GM21447 (cell line): ENCODE data around the gene INTS6L.
"Not testable (repeated sequence)": the region's sequence is repeated elsewhere in the genome, so short reads cannot be mapped to it uniquely, and the experiment has no call there.

Source experiments
- ATAC-seq: cut with Tn5 transposase; IDR thresholded peaks from one replicate; pipeline ENCODE4 v1.9.1; 2021; ENCODE audit not compliant: unreplicated experiment

The INTS6L gene

DNA sequence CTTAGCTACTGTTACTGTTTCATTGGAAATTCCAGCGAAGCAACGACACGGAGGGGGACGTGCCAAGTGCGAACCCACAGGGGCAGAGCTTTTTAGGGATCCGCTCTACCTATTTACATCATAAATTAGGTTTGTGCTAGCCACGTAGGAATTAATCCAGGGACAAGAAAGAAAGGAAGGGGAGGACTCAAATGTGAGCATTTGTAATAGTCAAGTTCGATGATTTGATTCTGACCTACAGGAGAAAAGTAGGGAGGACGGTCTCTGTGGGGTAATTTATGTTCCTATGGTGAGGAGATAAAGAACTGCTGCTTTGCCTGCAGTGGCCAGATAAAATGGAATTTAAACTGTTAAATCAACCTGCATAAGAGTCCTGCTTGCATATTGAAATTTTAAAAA is 1.7 kb downstream of the INTS6L start:
- no peak for ATAC-seq

GRCh38 chrX:135522878-135523693 is 2.6 kb downstream of the INTS6L start:
- no peak for ATAC-seq

DNA sequence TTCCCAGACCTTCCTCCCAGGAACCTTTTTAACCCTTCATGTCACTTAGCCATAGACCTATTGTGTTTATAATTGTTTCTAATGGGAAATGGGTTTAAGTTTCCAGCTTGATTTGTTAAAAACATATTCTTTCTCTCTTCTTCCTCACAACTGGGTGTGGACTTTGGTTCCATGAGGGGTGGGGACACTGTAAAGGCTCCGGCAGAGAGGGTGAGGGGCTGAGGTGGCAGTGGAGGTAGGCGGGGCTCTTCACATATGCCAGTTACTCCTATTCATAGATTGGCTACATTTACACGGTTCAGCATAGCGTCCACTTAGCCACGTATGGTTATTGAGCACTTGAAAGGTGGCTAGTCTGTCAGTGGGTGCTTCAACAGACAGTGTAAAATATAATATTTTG is 7.8 kb downstream of the INTS6L start:
- no peak for ATAC-seq

DNA sequence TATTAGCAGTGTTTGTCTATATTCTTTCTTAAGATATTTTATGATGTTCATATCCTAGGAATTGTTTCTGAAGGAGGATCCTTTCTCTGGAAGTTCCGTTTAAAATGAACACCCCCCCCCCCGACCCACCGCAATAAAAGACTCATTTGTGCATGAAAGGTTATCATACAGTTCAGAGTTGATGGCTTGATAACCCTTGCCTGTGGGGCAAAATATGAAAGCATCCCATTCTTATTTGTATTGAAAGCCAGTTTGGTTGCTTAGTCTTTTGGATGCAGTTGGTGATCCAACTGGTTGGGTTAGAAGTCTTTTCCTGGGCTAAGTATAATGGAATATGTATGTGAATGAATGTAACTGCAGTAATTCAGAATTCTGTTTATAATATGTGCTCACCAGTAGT is 8.3 kb downstream of the INTS6L start:
- ATAC-seq: no peak

DNA sequence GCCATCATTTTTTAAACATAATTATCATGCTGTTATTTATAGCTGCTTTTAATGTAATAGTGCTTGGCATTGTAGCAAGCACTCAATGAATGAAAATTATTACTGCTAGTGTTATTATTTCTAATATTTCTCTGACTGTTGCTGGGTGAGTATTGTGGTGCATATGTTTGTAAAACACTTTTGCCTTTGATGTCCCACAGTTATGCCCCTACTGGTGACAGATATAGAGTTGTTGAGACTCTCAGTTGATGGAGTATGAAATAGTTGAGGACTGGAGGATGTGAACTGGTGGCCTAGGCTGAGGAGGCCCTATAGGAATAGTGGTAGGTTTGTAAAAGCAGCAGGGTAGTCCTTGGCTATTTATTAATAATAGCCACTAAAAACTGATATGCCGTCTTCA is 9.6 kb downstream of the INTS6L start:
- no peak for ATAC-seq

DNA sequence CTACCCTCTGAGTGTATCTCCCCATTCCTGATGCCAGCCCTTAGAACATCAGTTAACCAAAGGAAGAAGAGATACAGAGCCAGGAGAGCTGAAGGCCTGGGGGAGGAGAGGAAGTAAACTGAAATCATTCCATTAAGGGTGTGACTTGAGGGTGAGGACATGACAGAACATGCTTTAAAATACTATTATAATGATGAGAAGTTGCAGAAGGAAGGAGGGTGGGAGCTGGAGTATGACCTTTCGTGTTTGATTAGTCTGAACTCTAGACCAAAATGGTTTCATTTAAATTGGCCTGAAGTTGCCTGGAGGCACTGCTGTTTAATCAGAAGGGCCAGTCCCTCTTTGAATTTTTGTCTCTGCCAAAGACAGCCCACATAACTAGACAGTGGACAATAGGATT is 11.4 kb downstream of the INTS6L start:
- ATAC-seq: no peak

- no peak for ATAC-seq
Measured at GRCh38 chrX:135535077-135535940, 14.8 kb downstream of the INTS6L start.

GRCh38 chrX:135536877-135537276 is 16.4 kb downstream of the INTS6L start:
- ATAC-seq: no peak

- ATAC-seq: no peak
Measured at GRCh38 chrX:135541351-135541750, 20.9 kb downstream of the INTS6L start.

DNA sequence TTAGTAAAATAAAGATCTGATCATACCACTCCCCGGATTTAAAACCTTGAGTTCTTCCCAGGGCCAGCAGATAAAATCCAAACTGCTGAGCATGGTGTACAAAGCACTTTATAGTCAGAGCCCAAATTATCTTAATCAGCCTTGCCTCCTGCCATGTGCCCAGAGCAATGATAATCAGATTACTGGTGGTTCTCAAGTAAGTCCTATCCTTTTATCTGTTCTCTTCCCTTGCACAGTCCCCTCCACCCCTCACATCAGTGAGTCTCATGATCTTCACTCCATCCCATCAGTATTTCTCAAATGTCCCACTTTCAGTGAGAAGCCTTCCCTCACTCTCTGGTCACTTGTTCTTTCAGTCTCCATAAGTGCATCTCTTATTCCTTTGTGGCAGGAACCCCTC is 22.7 kb downstream of the INTS6L start:
- ATAC-seq: no peak

- peak; percentile 56 for ATAC-seq
Measured at GRCh38 chrX:135543924-135544323, 23.5 kb downstream of the INTS6L start.

GRCh38 chrX:135544338-135544948 is 24.0 kb downstream of the INTS6L start:
- peak; percentile 88 for ATAC-seq

- ATAC-seq: no peak
Measured at GRCh38 chrX:135547767-135548166, 27.3 kb downstream of the INTS6L start.

DNA sequence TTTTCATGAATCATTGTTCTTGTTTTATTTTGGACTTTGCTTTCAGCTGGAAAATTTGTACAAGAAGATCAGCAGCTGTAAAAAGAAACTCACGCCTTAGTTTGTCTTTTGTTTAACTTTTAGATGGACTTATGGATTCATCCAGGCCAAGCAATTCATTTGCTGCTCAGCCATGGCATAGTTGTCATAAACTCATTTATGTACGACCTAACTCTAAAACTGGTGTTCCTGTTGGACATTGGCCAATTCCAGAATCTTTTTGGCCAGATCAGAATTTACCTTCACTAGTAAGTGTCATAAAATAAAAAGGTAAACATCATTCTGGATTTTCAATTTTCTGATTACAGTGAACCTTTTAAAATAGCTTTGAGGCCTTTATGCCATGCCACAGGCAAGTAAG is 29.1 kb downstream of the INTS6L start:
- no peak for ATAC-seq

GRCh38 chrX:135556055-135556454 is 35.6 kb downstream of the INTS6L start:
- no peak for ATAC-seq

GRCh38 chrX:135557344-135557743 is 36.9 kb downstream of the INTS6L start:
- no peak for ATAC-seq

GRCh38 chrX:135572436-135572835 is 52.0 kb downstream of the INTS6L start:
- ATAC-seq: no peak

GRCh38 chrX:135581496-135581895 is 61.0 kb downstream of the INTS6L start:
- no peak for ATAC-seq

DNA sequence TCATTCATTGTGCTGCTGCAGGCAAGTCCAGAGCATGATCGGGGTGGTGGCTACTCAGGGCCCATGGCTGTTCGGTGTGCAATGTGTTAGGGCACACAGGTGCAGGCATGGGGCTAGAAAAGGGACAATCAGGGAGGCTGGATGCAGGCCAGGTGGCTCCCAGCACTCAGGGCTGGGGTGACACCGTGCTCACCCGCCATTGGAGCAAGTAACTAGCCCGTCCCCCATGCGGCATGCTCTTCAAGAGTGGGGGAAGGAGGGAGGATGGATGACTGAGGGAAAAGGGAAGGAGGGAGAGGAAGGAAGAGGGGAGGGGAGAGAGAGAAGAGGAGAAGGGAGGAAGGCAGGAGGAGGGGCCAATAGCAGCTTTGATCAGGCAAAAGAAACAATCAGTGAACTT is 64.7 kb downstream of the INTS6L start:
- ATAC-seq: no peak

DNA sequence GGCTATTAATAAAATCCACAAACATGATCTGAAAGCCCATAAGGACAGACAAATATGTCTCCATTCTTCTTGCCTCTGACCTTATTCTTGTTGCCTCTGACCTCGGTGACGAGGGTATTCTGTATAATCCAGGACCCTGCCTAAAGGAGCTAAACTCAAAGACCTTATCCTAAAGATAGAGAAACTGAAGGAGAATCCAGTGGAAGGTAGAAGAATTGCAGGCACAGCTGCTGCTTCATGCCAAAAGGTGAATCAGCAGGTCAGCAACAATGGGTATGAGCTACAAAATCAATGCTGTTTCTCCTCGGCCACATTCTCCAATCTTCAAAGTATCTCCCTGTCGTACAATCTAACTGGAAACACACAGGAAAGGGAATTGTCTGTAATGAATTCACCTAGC is 71.4 kb downstream of the INTS6L start:
- no peak for ATAC-seq

GRCh38 chrX:135594049-135594448 is 73.6 kb downstream of the INTS6L start:
- ATAC-seq: not testable (repeated sequence)

- not testable (repeated sequence) for ATAC-seq
Measured at GRCh38 chrX:135594453-135594852, 74.0 kb downstream of the INTS6L start.
